Lower lobe of right lung (tissue), 2 donors: Measurements from ENCODE around the gene SELENOF. TPM values are rescaled to one million over a fixed set of nuclear protein-coding genes. Genes with fewer than 3 reads are reported as not detected.

Experiments used
- ATAC-seq, 2 donors: fragments of 200-7000 bp; cut with Tn5 transposase; one replicate each; pipeline ENCODE4 v1.9.1; 2020 to 2022; ENCODE audit warnings: mild to moderate bottlenecking in 2 of 2, moderate library complexity in 2 of 2
- DNase-seq: peaks from one replicate; pipeline ENCODE4 v3.0.0-alpha.2; 2020
- H3K27ac ChIP-seq: fragments of 200-600 bp; one replicate; pipeline ENCODE4 v1.8.0; 2022
- H3K27me3 ChIP-seq: fragments of 200-600 bp; one replicate; pipeline ENCODE4 v1.8.0; 2022; ENCODE audit warnings: low read depth
- H3K36me3 ChIP-seq: fragments of 200-600 bp; one replicate; pipeline ENCODE4 v1.8.0; 2022; ENCODE audit warnings: mild to moderate bottlenecking
- H3K4me1 ChIP-seq: fragments of 200-600 bp; one replicate; pipeline ENCODE4 v1.8.0; 2022
- H3K4me3 ChIP-seq: fragments of 200-600 bp; one replicate; pipeline ENCODE4 v1.8.0; 2022; ENCODE audit warnings: mild to moderate bottlenecking
- H3K9me3 ChIP-seq: fragments of 200-600 bp; one replicate; pipeline ENCODE4 v1.8.0; 2022
- CTCF ChIP-seq: fragments of 200-600 bp; IDR thresholded peaks from one replicate; pipeline ENCODE4 v1.8.0; 2022; ENCODE audit warnings: antibody characterized with exemption, mild to moderate bottlenecking
- intact Hi-C: fragments of 100-400 bp; cut with DNase I; formaldehyde crosslinking; loops from one replicate; pipeline ENCODE4 v1.11.0; 2022
- total RNA-seq: library from RNA; stranded (reverse); fragmentation: NEBNext Ultra II Directional; extraction: Animal tissue kit (Norgen Biotek cat#: 25700); gene quantifications from one replicate; pipeline ENCODE4 v1.2.1, GENCODE V29; 2021
- donor health status: DM: no; HTN: yes; CAD: no; lungs with severe emphysema.

Gene SELENOF
- total RNA-seq, 1 donor from 2014 or later = 197 TPM

GRCh38 chr1:86860424-86860823, 53.5 kb downstream of the SELENOF start:
- no peaks in the 10 kb centered on the region for H3K4me1 ChIP-seq
- no peaks in the 10 kb centered on the region for H3K27me3 ChIP-seq
- intact Hi-C loops = no loop called here
- DNase-seq (no peak), ATAC-seq (no peak)
- no peak for TF ChIP-seq CTCF
- peaks cover 16% of the 10 kb centered on the region for H3K36me3 ChIP-seq
- H3K27ac ChIP-seq = no peak overlapping the region
- H3K9me3 ChIP-seq = no peaks in the 10 kb centered on the region
- no peak overlapping the region for H3K4me3 ChIP-seq

GRCh38 chr1:86860020-86860419, 53.9 kb downstream of the SELENOF start:
- intact Hi-C loops = no loop called here
- ATAC-seq = no peak
- Histone ChIP-seq H3K27ac (no peak overlapping the region), H3K4me1 (no peaks in the 10 kb centered on the region), H3K9me3 (no peaks in the 10 kb centered on the region), H3K27me3 (no peaks in the 10 kb centered on the region), H3K4me3 (no peak overlapping the region), H3K36me3 (peaks cover 16% of the 10 kb centered on the region)
- no peak for TF ChIP-seq CTCF
- DNase-seq = no peak

- Histone ChIP-seq H3K27me3 (no peaks in the 10 kb centered on the region), H3K4me3 (no peak overlapping the region), H3K36me3 (peaks cover 16% of the 10 kb centered on the region), H3K9me3 (no peaks in the 10 kb centered on the region), H3K4me1 (no peaks in the 10 kb centered on the region), H3K27ac (no peak overlapping the region)
- DNase-seq = no peak
- intact Hi-C loops = no loop called here
- no peak for TF ChIP-seq CTCF
- ATAC-seq = no peak
Measured at GRCh38 chr1:86858524-86859261, 55.2 kb downstream of the SELENOF start.

- intact Hi-C loops = no loop called here
- H3K4me3 ChIP-seq = no peak overlapping the region
- DNase-seq (no peak), ATAC-seq (no peak)
- no peaks in the 10 kb centered on the region for H3K27me3 ChIP-seq
- H3K4me1 ChIP-seq = no peaks in the 10 kb centered on the region
- H3K27ac ChIP-seq = no peak overlapping the region
- no peak for TF ChIP-seq CTCF
- no peaks in the 10 kb centered on the region for H3K9me3 ChIP-seq
- H3K36me3 ChIP-seq = no peaks in the 10 kb centered on the region
Measured at GRCh38 chr1:86856196-86856595, 57.7 kb downstream of the SELENOF start.

GRCh38 chr1:86854352-86854751, 59.6 kb downstream of the SELENOF start:
- no peak for ATAC-seq
- H3K36me3 ChIP-seq = no peaks in the 10 kb centered on the region
- intact Hi-C loops = no loop called here

More at GRCh38 chr1:86854352-86854751, 59.6 kb downstream of the SELENOF start:
- H3K27me3 ChIP-seq = no peaks in the 10 kb centered on the region
- H3K9me3 ChIP-seq = no peaks in the 10 kb centered on the region
- TF ChIP-seq CTCF = no peak
- DNase-seq = no peak
- no peaks in the 10 kb centered on the region for H3K4me1 ChIP-seq
- H3K4me3 ChIP-seq = no peak overlapping the region
- no peak overlapping the region for H3K27ac ChIP-seq
